Activated naive CD8-positive, alpha-beta T cell treated with anti-CD3 and anti-CD28 coated beads, Interleukin-2, amount 10 ng/mL, durations not matched to agents 7 days and 5 days (primary cell): Measurements from ENCODE around the gene WNT4. TPM values are rescaled to one million over a fixed set of nuclear protein-coding genes. Genes with fewer than 3 reads are reported as not detected.

Source experiments
- ATAC-seq: fragments of 150-1000 bp; cut with Tn5 transposase; one replicate; pipeline ENCODE4 v1.10.0; 2021; ENCODE audit warnings: low read depth, moderate library complexity
- POLR2A ChIA-PET: fragments of 350-600 bp; sonication (Branson Sonifier 250); formaldehyde crosslinking; loops from one replicate; lab custom pipeline; 2021; ENCODE audit warnings: antibody characterized with exemption; lab: Charles Lee
- DNase-seq: peaks from one replicate; pipeline ENCODE4 v3.0.0; 2021
- H3K27ac Mint-ChIP-seq: one replicate; pipeline ENCODE4 v1.8.0; 2022; ENCODE audit warnings: mild to moderate bottlenecking, mixed read lengths
- H3K27me3 Mint-ChIP-seq: one replicate; pipeline ENCODE4 v1.8.0; 2022; ENCODE audit warnings: mild to moderate bottlenecking, moderate library complexity, mixed read lengths
- H3K36me3 Mint-ChIP-seq: one replicate; pipeline ENCODE4 v1.8.0; 2021; ENCODE audit warnings: mild to moderate bottlenecking, mixed read lengths
- H3K4me1 Mint-ChIP-seq: one replicate; pipeline ENCODE4 v1.8.0; 2021; ENCODE audit warnings: mixed read lengths
- H3K4me3 Mint-ChIP-seq: one replicate; pipeline ENCODE4 v1.8.0; 2022; ENCODE audit warnings: mild to moderate bottlenecking, moderate library complexity, mixed read lengths
- H3K9me3 Mint-ChIP-seq: one replicate; pipeline ENCODE4 v1.8.0; 2021; ENCODE audit warnings: mixed read lengths
- total RNA-seq, 2 experiments: library from RNA; stranded (reverse); gene quantifications; one replicate each; pipeline ENCODE4 v1.2.3, GENCODE V29; 2021

WNT4 gene
- total RNA-seq, 2 experiments from 2014 or later, result not detected

DNA sequence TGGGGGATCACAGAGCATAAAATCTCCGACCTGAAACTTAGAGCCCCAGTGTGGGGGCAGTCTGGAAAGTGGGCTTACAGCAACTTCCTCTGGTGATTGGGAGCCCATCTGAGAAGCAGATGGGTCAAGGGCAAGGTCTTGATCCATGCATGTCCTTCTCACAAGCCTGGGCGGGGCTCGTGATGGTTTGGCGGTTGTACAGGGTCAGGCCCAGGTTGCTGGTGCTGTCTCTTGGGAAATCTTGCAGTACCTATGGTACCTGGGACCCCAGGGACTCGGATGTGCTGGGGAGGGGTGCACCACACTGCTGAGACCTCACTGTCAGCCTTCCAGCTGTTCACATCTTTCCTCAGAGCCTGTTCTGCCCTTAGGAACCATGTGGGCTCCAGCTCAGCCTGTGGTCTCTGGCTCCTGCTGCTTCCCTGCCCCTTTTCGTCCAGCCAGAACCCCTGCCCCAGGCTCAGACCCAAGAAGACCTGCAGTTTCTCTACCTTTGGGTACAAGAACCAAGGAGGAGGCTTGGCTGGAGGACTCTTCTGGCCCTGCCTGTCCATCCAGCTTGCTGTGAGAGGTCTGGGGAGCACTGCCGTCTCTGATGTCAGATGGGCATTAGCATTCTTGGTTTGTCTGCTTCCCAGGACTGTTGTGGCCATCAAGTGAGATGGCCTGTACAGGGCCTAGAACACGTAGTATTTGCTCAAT is 24.5 kb downstream of the WNT4 start:
- Mint-ChIP-seq H3K4me1 (peaks cover 17% of the 10 kb centered on the region), H3K27ac (no peak overlapping the region), H3K9me3 (no peaks in the 10 kb centered on the region), H3K4me3 (no peak overlapping the region), H3K27me3 (no peaks in the 10 kb centered on the region), H3K36me3 (peaks cover 4% of the 10 kb centered on the region)
- no peak for DNase-seq
- ATAC-seq, result no peak
- POLR2A ChIA-PET, result no interaction called here

DNA sequence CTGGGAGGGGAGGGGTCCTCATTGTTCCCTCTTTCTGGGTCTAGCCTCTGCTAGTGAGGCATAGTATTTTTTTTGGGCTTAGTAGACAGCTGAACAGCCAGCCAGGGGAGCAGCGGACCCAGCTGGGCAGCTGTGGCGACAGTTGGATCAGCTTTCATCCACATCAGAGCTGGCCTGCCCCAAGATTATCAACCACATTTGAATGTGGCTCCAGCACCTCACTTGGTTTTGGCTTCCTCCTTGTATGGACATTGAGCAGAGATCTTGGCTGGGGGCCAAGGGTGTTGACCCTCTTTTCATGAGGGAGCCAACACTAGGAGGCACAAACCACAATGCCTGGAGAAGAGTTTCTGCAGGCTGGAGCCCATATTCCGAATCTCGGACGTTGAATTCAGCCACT is 25.0 kb downstream of the WNT4 start:
- no peak for DNase-seq
- no peak for ATAC-seq
- no peak overlapping the region for H3K4me3 Mint-ChIP-seq
- no peaks in the 10 kb centered on the region for H3K9me3 Mint-ChIP-seq
- no peaks in the 10 kb centered on the region for H3K27me3 Mint-ChIP-seq
- H3K36me3 Mint-ChIP-seq, result peaks cover 8% of the 10 kb centered on the region
- POLR2A ChIA-PET, result no interaction called here
- no peak overlapping the region for H3K27ac Mint-ChIP-seq
- peaks cover 20% of the 10 kb centered on the region for H3K4me1 Mint-ChIP-seq

DNA sequence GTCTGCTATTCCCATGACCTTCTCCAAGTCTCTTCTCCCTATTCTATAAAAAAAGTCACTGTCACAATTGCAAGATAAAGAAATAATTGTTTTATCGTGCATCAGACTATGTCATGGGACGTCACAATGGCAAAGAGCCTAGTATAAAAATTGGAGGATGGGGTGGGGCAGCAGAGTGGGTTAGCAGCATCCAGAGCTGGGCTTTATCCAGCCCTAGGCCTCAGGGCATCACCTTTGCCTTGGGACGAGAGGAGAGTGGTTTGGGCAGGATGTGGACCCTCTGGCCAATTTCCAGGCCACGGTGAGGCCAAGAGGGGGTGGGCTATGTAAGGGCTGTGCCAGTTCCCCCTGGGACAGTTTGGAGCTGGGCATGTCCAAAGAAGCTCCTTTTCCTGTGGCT is 25.7 kb downstream of the WNT4 start:
- POLR2A ChIA-PET, result no interaction called here
- Mint-ChIP-seq H3K4me3 (no peak overlapping the region), H3K9me3 (no peaks in the 10 kb centered on the region), H3K27me3 (no peaks in the 10 kb centered on the region), H3K4me1 (peaks cover 20% of the 10 kb centered on the region), H3K27ac (peak overlapping the region; percentile 9), H3K36me3 (peaks cover 8% of the 10 kb centered on the region)
- ATAC-seq, result no peak
- DNase-seq, result no peak

DNA sequence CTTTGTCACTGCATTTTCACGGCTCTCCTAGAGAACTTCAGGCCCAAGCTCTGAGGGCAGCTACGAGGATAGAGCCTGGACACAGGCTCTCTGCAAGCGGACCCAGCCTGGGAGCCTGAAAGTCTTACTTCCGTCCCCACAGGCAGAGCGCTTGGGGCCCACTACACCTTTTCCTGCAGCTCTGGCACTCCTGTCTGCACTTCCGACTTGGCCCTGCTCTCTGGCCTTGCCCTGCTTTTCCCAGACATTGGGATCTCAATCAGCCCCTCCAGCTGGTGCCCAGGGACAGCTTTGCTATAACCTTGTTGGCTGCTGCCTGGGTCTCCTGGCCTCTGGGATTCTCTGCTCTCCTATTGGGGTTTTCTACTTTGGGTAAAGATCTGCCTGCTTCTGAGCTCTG is 27.6 kb downstream of the WNT4 start:
- no peak for ATAC-seq
- Mint-ChIP-seq H3K27ac (peak overlapping the region; percentile 44), H3K27me3 (no peaks in the 10 kb centered on the region), H3K36me3 (peaks cover 11% of the 10 kb centered on the region), H3K4me3 (no peak overlapping the region), H3K9me3 (no peaks in the 10 kb centered on the region), H3K4me1 (peaks cover 22% of the 10 kb centered on the region)
- DNase-seq, result no peak
- POLR2A ChIA-PET, result interaction anchor here (1.6 kb wide), 1 partner anchor 10 kb away, joined by 4 read pairs; no protein-coding TSS in a partner anchor

DNA sequence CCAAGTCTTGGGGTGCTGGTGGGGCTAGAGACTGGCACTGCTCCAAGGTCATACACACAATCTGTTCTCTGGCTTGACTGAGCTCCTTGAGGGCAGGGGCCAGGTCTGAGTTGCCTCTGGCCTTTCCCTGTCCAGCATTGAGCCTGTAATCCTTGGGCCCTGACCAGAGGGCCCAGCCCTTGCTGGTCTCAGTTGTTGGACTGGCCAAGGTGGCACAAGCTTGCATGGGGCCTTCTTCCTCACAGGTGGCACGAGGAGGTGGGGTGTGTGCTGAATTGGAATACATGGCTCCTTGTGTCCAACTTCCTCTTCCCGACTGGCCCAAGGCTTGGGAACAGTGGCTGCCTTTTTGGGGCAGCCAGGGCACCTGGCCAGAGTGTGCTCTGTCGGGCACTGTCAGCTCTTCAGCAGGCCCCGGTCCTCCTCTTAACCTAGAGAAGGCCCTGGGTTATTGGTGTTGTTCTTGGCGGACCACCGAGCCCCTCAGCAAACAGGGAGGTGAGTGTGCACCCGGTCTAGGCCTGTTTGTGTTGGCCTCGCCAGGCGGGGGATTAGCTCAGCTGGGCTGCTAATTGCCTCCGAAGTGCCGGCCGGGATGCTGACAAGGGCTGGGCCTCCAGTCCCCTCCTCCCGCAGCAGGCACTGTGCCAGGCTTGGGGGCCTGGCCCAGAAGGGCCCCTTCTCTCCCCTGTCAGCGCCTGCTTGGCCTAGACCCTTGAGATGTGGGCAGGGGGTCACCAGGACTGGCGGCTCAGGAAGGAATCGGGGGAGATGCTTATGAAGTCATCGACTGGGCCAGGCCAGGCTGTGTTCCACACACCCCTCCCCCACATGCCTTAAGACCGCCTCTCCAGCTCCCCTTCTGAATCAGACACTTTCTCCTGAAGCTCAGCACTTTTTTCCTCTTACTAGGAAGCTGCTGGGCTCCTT is 28.5 kb downstream of the WNT4 start:
- POLR2A ChIA-PET, result interaction anchor here (1.6 kb wide), 1 partner anchor 9 kb away, joined by 4 read pairs; no protein-coding TSS in a partner anchor
- H3K4me3 Mint-ChIP-seq, result no peak overlapping the region
- H3K4me1 Mint-ChIP-seq, result peaks cover 22% of the 10 kb centered on the region
- no peak for ATAC-seq
- peak overlapping the region; percentile 44 for H3K27ac Mint-ChIP-seq
- H3K36me3 Mint-ChIP-seq, result peaks cover 9% of the 10 kb centered on the region
- DNase-seq, result no peak
- H3K27me3 Mint-ChIP-seq, result no peaks in the 10 kb centered on the region
- H3K9me3 Mint-ChIP-seq, result no peaks in the 10 kb centered on the region

DNA sequence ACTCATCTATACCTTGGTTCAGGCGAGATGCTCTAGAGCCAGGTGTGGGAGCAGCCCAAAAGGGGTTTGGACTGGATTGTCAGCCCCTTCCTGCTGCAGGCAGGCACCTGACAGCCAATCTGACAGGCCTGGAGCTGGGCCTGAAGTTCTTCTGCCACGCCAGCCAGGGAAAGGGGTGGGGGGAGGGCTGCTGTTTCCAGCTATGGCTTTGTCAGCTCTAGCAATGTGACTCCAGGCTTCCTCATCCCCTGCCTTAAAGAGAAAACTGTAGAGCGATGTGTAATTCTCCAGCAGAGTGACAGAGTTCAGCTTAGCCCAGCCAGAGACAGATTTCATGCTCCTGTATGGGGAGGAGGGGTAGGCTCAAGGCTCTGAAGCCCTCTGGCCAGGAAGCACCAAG is 30.3 kb downstream of the WNT4 start:
- Mint-ChIP-seq H3K36me3 (peaks cover 13% of the 10 kb centered on the region), H3K27ac (peak overlapping the region; percentile 28), H3K9me3 (no peaks in the 10 kb centered on the region), H3K4me1 (peaks cover 20% of the 10 kb centered on the region), H3K27me3 (no peaks in the 10 kb centered on the region), H3K4me3 (no peak overlapping the region)
- POLR2A ChIA-PET, result no interaction called here
- DNase-seq, result no peak
- ATAC-seq, result no peak

DNA sequence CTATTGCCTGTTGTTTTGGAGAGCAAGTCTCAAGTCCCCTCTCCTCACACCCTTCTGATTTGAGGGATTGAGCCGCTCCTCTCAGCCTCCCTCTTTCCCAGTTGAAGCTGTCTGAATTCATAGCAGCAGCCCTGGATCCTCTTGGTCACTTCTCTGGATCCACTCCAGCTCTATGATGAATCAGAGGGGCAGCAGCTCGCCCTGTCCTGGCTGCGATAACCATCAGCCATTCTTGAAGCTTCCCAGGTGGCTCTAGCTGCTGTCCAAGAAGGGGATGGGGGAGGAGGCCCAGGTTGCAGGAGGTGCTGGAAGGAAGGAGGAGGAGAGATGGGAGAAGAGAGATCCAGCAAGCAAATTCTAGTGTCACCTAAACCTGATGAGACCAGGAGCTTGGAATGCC is 31.3 kb downstream of the WNT4 start:
- POLR2A ChIA-PET, result no interaction called here
- no peak for ATAC-seq
- Mint-ChIP-seq H3K27me3 (no peaks in the 10 kb centered on the region), H3K27ac (no peak overlapping the region), H3K36me3 (peaks cover 16% of the 10 kb centered on the region), H3K4me3 (no peak overlapping the region), H3K4me1 (peaks cover 17% of the 10 kb centered on the region), H3K9me3 (no peaks in the 10 kb centered on the region)
- no peak for DNase-seq

DNA sequence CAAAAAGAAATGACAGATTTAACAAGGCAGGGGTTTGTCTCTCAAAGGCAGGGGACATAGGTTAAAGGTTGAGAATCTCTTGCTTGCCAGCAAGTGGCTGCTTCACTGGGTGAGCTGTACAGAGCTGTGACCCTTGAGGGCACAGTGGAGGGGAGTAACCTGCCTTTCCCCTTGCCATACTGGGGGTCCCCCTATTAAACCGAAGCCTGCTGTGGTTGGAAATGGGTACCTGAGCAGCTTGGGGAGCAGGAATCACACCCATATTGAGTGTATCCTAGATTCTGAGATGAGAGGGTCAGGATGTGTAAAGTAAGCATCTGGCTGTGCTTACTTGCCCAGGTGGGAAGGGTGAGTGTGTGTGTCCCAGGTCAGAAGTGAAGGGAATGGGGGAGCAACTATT is 31.8 kb downstream of the WNT4 start:
- Mint-ChIP-seq H3K9me3 (no peaks in the 10 kb centered on the region), H3K36me3 (peaks cover 16% of the 10 kb centered on the region), H3K27me3 (no peaks in the 10 kb centered on the region), H3K4me1 (peaks cover 17% of the 10 kb centered on the region), H3K4me3 (no peak overlapping the region), H3K27ac (no peak overlapping the region)
- DNase-seq (no peak), ATAC-seq (no peak)
- POLR2A ChIA-PET, result no interaction called here

DNA sequence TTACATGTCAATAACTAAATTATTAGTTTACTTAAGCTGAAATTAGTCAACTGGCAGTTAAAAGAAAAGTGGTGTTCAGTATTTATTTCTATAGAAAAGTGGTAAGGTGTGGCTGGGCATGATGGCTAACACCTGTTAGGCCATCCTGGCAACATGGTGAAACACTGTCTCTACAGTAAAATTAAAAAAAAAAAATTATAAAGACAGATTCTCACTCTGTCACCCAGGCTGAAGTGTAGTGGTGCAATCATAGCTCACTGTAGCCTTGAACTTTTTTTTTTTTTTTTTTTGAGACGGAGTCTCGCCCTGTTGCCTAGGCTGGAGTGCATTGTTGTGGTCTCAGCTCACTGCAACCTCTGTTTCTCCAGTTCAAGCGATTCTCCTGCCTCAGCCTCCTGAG is 32.9 kb downstream of the WNT4 start:
- Mint-ChIP-seq H3K27me3 (no peaks in the 10 kb centered on the region), H3K4me3 (no peak overlapping the region), H3K36me3 (peaks cover 19% of the 10 kb centered on the region), H3K4me1 (peaks cover 21% of the 10 kb centered on the region), H3K9me3 (no peaks in the 10 kb centered on the region), H3K27ac (no peak overlapping the region)
- ATAC-seq, result no peak
- POLR2A ChIA-PET, result no interaction called here
- no peak for DNase-seq

DNA sequence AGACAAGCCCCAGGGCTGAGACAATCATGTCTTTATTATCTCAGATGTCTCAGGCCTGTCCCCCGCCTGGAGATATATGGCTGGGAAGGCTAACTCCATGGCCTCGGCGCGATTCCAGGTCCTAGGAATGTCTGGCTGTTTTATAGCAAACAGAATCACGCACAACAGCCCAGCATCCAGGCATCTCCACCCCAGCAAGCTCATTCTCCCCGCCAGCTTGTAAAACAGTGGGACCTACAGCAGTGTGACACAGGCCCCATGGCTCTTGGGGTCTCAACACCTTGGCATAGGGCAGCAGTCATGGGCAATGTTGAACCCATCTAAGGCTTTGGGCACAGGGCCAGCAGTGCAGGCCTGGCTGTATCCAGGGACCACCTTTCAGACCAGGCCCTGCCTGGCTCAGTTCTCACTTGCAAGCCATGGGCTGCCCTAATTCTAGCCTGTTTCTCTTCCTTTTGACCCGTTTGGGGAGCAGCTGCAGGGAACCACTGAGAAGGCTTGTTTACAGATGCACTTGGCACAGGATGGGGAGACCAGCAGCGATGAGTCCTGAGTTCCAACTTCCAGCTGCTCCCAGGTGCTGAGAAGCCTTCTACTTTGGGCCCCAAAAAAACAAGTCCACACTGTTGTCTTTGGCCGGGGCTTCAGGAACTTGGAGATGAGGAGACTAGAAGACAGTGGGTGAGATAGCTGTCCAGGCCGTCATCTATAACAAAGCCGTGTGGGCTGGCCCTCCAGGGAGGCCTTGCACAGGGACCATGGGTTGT is 34.4 kb downstream of the WNT4 start:
- DNase-seq (no peak), ATAC-seq (no peak)
- H3K9me3 Mint-ChIP-seq, result no peaks in the 10 kb centered on the region
- POLR2A ChIA-PET, result no interaction called here
- H3K36me3 Mint-ChIP-seq, result peaks cover 26% of the 10 kb centered on the region
- no peak overlapping the region for H3K4me3 Mint-ChIP-seq
- no peaks in the 10 kb centered on the region for H3K27me3 Mint-ChIP-seq
- peaks cover 33% of the 10 kb centered on the region for H3K4me1 Mint-ChIP-seq
- peak overlapping the region; percentile 48 for H3K27ac Mint-ChIP-seq

DNA sequence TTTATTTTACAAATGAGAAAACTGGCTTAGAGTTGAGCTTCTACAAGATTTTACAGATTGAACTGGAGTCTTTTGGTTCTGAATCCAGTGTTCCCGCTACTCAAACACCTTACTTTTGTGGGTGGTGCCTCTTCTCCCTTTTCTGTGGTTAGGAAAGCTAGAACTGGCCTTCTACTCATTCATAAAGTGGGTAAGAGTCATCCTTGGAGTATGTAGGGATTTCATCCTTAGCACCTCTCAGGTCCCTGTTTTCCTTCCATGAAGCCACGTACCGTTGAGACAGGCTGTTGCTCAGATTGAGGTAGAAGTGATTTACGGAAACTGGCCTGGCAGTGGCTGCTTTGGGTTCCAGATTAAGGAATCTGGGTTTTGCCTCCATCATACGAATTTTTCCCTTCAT is 35.8 kb downstream of the WNT4 start:
- H3K9me3 Mint-ChIP-seq, result no peaks in the 10 kb centered on the region
- H3K27me3 Mint-ChIP-seq, result no peaks in the 10 kb centered on the region
- DNase-seq (no peak), ATAC-seq (no peak)
- H3K27ac Mint-ChIP-seq, result no peak overlapping the region
- H3K36me3 Mint-ChIP-seq, result peaks cover 30% of the 10 kb centered on the region
- H3K4me1 Mint-ChIP-seq, result peaks cover 40% of the 10 kb centered on the region
- POLR2A ChIA-PET, result no interaction called here
- H3K4me3 Mint-ChIP-seq, result no peak overlapping the region

DNA sequence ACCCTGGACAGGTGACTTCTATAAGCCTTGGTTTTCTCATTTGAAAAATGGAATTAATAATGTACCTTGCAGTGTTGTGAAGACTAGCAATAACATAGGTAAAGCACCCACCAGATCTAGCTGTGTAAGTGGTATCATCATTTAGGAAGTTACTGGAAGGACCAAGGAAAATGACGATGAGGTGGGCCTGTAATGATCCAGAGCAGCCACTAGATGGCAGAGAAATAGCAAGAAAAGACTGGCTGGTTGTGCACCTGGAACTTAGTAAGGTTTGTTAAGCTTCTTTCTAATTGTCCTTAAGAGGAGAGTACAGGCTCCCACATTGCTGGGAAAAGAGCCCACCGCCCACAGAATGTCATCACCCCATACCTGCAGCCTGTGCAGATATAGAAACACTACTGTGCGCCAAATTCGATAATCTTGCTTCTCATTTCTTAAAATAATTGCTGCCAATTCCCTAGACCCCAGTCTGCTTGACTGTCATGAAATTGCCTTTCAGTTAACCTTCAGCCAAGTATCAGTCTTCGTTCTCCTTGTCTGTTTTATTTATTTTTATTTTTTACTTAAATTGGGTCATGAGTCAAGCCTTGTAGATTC is 37.2 kb downstream of the WNT4 start:
- POLR2A ChIA-PET, result interaction anchor here (1.4 to 1.9 kb wide), 3 partner anchors 9 to 81 kb away, joined by 4 to 9 read pairs (median 8); no protein-coding TSS in a partner anchor
- Mint-ChIP-seq H3K9me3 (no peaks in the 10 kb centered on the region), H3K27ac (peak overlapping the region; percentile 79), H3K36me3 (peaks cover 32% of the 10 kb centered on the region), H3K4me3 (peak overlapping the region; percentile 66), H3K27me3 (no peaks in the 10 kb centered on the region), H3K4me1 (peaks cover 46% of the 10 kb centered on the region)
- ATAC-seq, result peak; percentile 32
- DNase-seq, result no peak
